Measurements from ENCODE around the gene TNFRSF14. TPM values are rescaled to one million over a fixed set of nuclear protein-coding genes. Genes with fewer than 3 reads are reported as not detected.
A peak's percentile ranks its signal among the peaks of the same experiment; 100 is the strongest.

TNFRSF14 gene
- total and polyA plus RNA-seq, 2 of the 13 experiments (the other 11 are each of a cell fraction or from before 2014, with no cell fraction given): 11.9 to 49.9 TPM

GRCh38 chr1:2516124-2516523 is 40.0 kb upstream of the TNFRSF14 start (continued):
- no peak for TF ChIP-seq PRDM4 (CRISPR knock-in tag; IDR thresholded peaks at IDR 0.05; ENCODE audit: borderline replicate concordance)
- TF ChIP-seq RAD21 (CRISPR knock-in tag; IDR thresholded peaks at IDR 0.05): no peak
- TF ChIP-seq NR1H2 (CRISPR knock-in tag; IDR thresholded peaks at IDR 0.05; ENCODE audit: borderline replicate concordance, low read depth): no peak

GRCh38 chr1:2516946-2517345 is 39.2 kb upstream of the TNFRSF14 start:
- in situ Hi-C loops (cut with HindIII; ENCODE audit: extremely low pct_ligation_motif_present, low pct_unique_long_range_greater_than_20kb) (loop anchor here (25.0 kb wide), 1 partner anchor 330 kb away; the partner anchor contains the start of gene FAAP20), intact Hi-C loops (cut with micrococcal nuclease; ENCODE audit: unreplicated experiment) (no loop called here)
- WGBS (ENCODE audit: low lambda C conversion rate): 99% methylated on average over 14 of the region's 14 CpGs
- no peaks in the 10 kb centered on the region for H3K27me3 ChIP-seq (ENCODE audit: control insufficient read depth in 1 of 2, insufficient read depth in 2 of 2, low read length in 2 of 2)
- no peak overlapping the region for H2AFZ ChIP-seq (ENCODE audit: low read length)
- CTCF ChIA-PET (ENCODE audit: low intra/inter-chr PET ratio, low total read pairs): no interaction called here
- TF ChIP-seq ATF3 (CRISPR knock-in tag; IDR thresholded peaks at IDR 0.05) (no peak), ZNF777 (CRISPR knock-in tag; IDR thresholded peaks at IDR 0.05) (no peak), RBFOX2 (IDR thresholded peaks at IDR 0.05; ENCODE audit: low read depth, low read length) (0 out of 2 replicates have a peak, but pooled peaks have one; percentile 19), ZNF639 (CRISPR knock-in tag; conservative IDR thresholded peaks at IDR 0.05) (no peak), DMAP1 (CRISPR knock-in tag; IDR thresholded peaks at IDR 0.05) (no peak), ZNF207 (IDR thresholded peaks at IDR 0.05; ENCODE audit: borderline replicate concordance) (no peak), DBP (CRISPR knock-in tag; IDR thresholded peaks at IDR 0.05; ENCODE audit: not compliant biosample characterization) (no peak), CREBL2 (CRISPR knock-in tag; IDR thresholded peaks at IDR 0.05; ENCODE audit: borderline replicate concordance) (no peak), GATAD1 (CRISPR knock-in tag; IDR thresholded peaks at IDR 0.05) (no peak), CCAR2 (optimal IDR thresholded peaks at IDR 0.05; ENCODE audit: low read depth, low read length) (no peak), POLR2G (IDR thresholded peaks at IDR 0.05; ENCODE audit: low read depth, low read length) (no peak), ZBTB39 (CRISPR knock-in tag; IDR thresholded peaks at IDR 0.05) (no peak), MAFK (conservative IDR thresholded peaks at IDR 0.05 in 1 of 2, IDR thresholded peaks at IDR 0.05 in 1 of 2; ENCODE audit: low read length in 2 of 2) (0 out of 4 replicates have a peak, but pooled peaks of 1 of the 2 experiments have one; percentile 24)
- peaks cover under 1% of the 10 kb centered on the region; the same call in 1 of the 2 replicates for H3K4me1 ChIP-seq (ENCODE audit: insufficient read depth, low read length)
- H4K20me1 ChIP-seq (ENCODE audit: insufficient read depth, low read length): peaks cover 4% of the 10 kb centered on the region; the same call in 1 of the 2 replicates
- BruUV-seq (replicated peaks): no TSS peak
- H3K36me3 ChIP-seq (replicated peaks in 1 of 2; ENCODE audit: control insufficient read depth in 1 of 2, insufficient read depth in 2 of 2, low read length in 2 of 2): peaks cover 28 to 77% of the 10 kb centered on the region in 2 experiments; a peak in 4 of 5 replicates
- DNase-seq (ENCODE audit: low spot score) (no peak), ATAC-seq (no peak), FAIRE-seq (no peak)
- no peaks in the 10 kb centered on the region for H3K79me2 ChIP-seq (ENCODE audit: insufficient read depth, low read length)
- no peaks in the 10 kb centered on the region for H3K9me3 ChIP-seq (ENCODE audit: low read length)
- POLR2A ChIA-PET: no interaction called here
- H3K4me2 ChIP-seq (ENCODE audit: low read depth, low read length): no peak overlapping the region
- no peak overlapping the region for H3K27ac ChIP-seq (ENCODE audit: extremely low read length, insufficient read depth, low read length)
- no peak overlapping the region for H3K9ac ChIP-seq (ENCODE audit: insufficient read depth, low read depth, low read length)
- H3K4me3 ChIP-seq (replicated peaks in 1 of 3; ENCODE audit: insufficient read depth in 1 of 3, low read depth in 2 of 3, low read length in 3 of 3): no peak overlapping the region

Data from HepG2 (cell line).